ENCODE data around the gene PFKFB4. TPM values are rescaled to one million over a fixed set of nuclear protein-coding genes. Genes with fewer than 3 reads are reported as not detected.

PFKFB4 gene
- total RNA-seq, 1 donor, result 12.3 TPM

DNA sequence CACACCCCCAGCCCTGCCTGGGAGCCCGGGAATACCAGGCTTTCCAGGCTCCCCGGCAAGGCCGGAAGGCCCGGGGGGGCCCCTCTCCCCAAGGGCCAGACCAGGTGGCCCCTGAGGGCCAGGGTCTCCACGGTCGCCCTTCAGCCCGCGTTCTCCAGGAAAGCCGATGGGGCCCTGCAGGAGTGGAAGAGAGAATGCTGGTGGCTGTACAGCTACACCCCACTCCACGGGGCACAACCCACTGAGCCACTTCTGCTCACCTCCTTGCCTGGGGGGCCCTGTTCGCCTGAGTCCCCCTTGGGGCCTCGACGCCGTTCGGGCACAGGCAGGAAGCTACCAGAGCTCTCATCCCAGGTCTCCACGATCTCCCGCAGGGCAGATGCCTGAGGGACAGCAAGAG is 18.8 kb upstream of the PFKFB4 start:
- H3K27me3 ChIP-seq (ENCODE audit: insufficient read depth, low read length), result no peaks in the 10 kb centered on the region
- no peak for DNase-seq (ENCODE audit: insufficient read length, low spot score, missing footprints)
- TF ChIP-seq, protein P1, sequence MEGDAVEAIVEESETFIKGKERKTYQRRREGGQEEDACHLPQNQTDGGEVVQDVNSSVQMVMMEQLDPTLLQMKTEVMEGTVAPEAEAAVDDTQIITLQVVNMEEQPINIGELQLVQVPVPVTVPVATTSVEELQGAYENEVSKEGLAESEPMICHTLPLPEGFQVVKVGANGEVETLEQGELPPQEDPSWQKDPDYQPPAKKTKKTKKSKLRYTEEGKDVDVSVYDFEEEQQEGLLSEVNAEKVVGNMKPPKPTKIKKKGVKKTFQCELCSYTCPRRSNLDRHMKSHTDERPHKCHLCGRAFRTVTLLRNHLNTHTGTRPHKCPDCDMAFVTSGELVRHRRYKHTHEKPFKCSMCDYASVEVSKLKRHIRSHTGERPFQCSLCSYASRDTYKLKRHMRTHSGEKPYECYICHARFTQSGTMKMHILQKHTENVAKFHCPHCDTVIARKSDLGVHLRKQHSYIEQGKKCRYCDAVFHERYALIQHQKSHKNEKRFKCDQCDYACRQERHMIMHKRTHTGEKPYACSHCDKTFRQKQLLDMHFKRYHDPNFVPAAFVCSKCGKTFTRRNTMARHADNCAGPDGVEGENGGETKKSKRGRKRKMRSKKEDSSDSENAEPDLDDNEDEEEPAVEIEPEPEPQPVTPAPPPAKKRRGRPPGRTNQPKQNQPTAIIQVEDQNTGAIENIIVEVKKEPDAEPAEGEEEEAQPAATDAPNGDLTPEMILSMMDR (IDR thresholded peaks at IDR 0.05; ENCODE audit: extremely low read depth, low read depth, low read length), result no peak
- H3K79me2 ChIP-seq (ENCODE audit: insufficient read depth, low read length), result no peaks in the 10 kb centered on the region
- no peak overlapping the region for H3K4me3 ChIP-seq (ENCODE audit: insufficient read depth, low read length)
- no peaks in the 10 kb centered on the region for H4K20me1 ChIP-seq (ENCODE audit: insufficient read depth, low read length)
- H3K4me2 ChIP-seq (ENCODE audit: insufficient read depth, low read length), result no peak overlapping the region
- H3K4me1 ChIP-seq (ENCODE audit: insufficient read depth, low read length), result no peaks in the 10 kb centered on the region
- no peaks in the 10 kb centered on the region for H3K9me3 ChIP-seq (ENCODE audit: low read depth, low read length)
- H2AFZ ChIP-seq (ENCODE audit: low read length), result no peak overlapping the region
- H3K27ac ChIP-seq (ENCODE audit: low read depth, low read length), result no peak overlapping the region
- H3K36me3 ChIP-seq (ENCODE audit: insufficient read depth, low read length), result peaks cover 7% of the 10 kb centered on the region

DNA sequence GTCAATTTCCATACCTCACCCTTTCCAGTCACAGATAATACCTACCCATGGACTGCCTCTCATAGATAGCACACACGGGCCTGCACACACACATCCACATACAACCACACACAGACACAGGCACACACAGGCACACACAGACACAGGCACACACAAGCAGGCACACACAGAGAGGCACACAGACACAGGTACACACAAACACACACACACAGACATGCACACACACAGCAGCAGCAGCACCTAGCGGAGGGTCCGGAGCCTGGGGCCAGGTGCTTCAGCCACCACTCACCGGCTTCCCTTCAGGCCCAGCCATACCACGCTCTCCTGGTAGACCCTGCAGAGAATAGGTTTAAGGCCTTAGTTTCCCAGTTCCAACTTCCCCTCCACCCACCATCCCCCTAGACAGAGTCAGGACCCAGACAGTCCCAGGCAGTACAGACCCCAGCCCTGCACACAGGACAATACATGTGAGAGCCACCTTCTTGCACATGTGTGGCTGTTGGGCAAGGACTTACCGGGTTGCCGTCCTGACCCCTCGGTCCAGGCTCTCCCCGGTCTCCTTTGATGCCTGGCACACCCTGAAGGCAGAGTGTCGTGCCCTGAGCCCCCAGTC is 17.5 kb upstream of the PFKFB4 start:
- TF ChIP-seq, protein P1 (IDR thresholded peaks at IDR 0.05; ENCODE audit: extremely low read depth, low read depth, low read length), result no peak
- Histone ChIP-seq H2AFZ (ENCODE audit: low read length) (no peak overlapping the region), H3K27me3 (ENCODE audit: insufficient read depth, low read length) (no peaks in the 10 kb centered on the region), H3K9me3 (ENCODE audit: low read depth, low read length) (no peaks in the 10 kb centered on the region), H3K4me2 (ENCODE audit: insufficient read depth, low read length) (no peak overlapping the region), H3K79me2 (ENCODE audit: insufficient read depth, low read length) (no peaks in the 10 kb centered on the region), H4K20me1 (ENCODE audit: insufficient read depth, low read length) (no peaks in the 10 kb centered on the region), H3K4me1 (ENCODE audit: insufficient read depth, low read length) (no peaks in the 10 kb centered on the region), H3K4me3 (ENCODE audit: insufficient read depth, low read length) (no peak overlapping the region), H3K27ac (ENCODE audit: low read depth, low read length) (no peak overlapping the region), H3K36me3 (ENCODE audit: insufficient read depth, low read length) (peaks cover 7% of the 10 kb centered on the region)
- DNase-seq (ENCODE audit: insufficient read length, low spot score, missing footprints), result no peak

DNA sequence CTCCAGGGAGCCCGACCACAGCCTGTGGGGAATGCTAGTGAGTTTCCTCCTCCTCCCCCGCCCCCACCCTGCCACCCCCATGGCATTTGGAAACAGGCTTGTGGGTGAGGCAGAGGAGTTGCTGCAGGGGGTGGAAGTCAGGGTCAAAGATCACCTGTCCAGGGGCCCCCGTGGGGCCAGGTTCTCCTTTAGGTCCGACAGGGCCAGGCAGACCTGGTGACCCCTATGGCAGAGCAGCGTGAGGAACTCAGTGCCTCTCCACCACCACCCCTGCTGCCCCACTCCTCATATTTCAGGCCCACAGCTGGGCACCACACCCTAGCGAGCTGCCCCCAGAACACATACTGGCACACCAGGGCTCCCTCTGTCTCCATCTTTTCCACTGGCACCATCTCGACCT is 15.9 kb upstream of the PFKFB4 start:
- H3K79me2 ChIP-seq (ENCODE audit: insufficient read depth, low read length), result no peaks in the 10 kb centered on the region
- H3K4me3 ChIP-seq (ENCODE audit: insufficient read depth, low read length), result no peak overlapping the region
- no peaks in the 10 kb centered on the region for H3K9me3 ChIP-seq (ENCODE audit: low read depth, low read length)
- TF ChIP-seq, protein P1 (IDR thresholded peaks at IDR 0.05; ENCODE audit: extremely low read depth, low read depth, low read length), result no peak
- no peaks in the 10 kb centered on the region for H3K4me1 ChIP-seq (ENCODE audit: insufficient read depth, low read length)
- H2AFZ ChIP-seq (ENCODE audit: low read length), result no peak overlapping the region
- H3K27me3 ChIP-seq (ENCODE audit: insufficient read depth, low read length), result no peaks in the 10 kb centered on the region
- H4K20me1 ChIP-seq (ENCODE audit: insufficient read depth, low read length), result no peaks in the 10 kb centered on the region
- no peak overlapping the region for H3K27ac ChIP-seq (ENCODE audit: low read depth, low read length)
- no peak overlapping the region for H3K4me2 ChIP-seq (ENCODE audit: insufficient read depth, low read length)
- H3K36me3 ChIP-seq (ENCODE audit: insufficient read depth, low read length), result peaks cover 3% of the 10 kb centered on the region
- DNase-seq (ENCODE audit: insufficient read length, low spot score, missing footprints), result no peak

DNA sequence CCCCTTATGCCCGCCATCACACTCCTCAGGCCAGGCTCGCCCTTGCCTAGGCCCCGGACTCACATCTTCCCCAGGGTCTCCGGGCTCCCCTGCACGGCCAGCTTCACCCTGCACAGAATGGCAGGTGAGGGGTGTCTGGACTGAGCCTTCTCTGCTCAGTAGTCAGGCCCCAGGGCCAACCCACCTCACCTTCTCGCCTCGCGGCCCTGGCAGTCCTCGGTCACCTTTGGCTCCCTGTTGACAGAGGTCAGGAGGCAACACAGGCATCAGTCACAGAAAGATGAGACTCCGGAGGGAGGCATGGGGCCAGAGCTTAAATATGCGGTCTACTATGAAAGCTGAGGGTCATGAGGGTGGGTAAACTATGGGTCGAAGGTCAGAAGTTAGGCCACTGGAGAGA is 15.3 kb upstream of the PFKFB4 start:
- H3K27me3 ChIP-seq (ENCODE audit: insufficient read depth, low read length), result no peaks in the 10 kb centered on the region
- H3K27ac ChIP-seq (ENCODE audit: low read depth, low read length), result no peak overlapping the region
- no peak overlapping the region for H2AFZ ChIP-seq (ENCODE audit: low read length)
- TF ChIP-seq, protein P1 (IDR thresholded peaks at IDR 0.05; ENCODE audit: extremely low read depth, low read depth, low read length), result no peak
- H3K9me3 ChIP-seq (ENCODE audit: low read depth, low read length), result no peaks in the 10 kb centered on the region
- H3K4me2 ChIP-seq (ENCODE audit: insufficient read depth, low read length), result no peak overlapping the region
- H3K4me1 ChIP-seq (ENCODE audit: insufficient read depth, low read length), result no peaks in the 10 kb centered on the region
- H4K20me1 ChIP-seq (ENCODE audit: insufficient read depth, low read length), result no peaks in the 10 kb centered on the region
- H3K4me3 ChIP-seq (ENCODE audit: insufficient read depth, low read length), result no peak overlapping the region
- DNase-seq (ENCODE audit: insufficient read length, low spot score, missing footprints), result no peak
- no peaks in the 10 kb centered on the region for H3K79me2 ChIP-seq (ENCODE audit: insufficient read depth, low read length)
- no peaks in the 10 kb centered on the region for H3K36me3 ChIP-seq (ENCODE audit: insufficient read depth, low read length)
